Progenitor cell of endocrine pancreas (in vitro differentiated cells): ENCODE results near the gene RNPS1. TPM values are rescaled to one million over a fixed set of nuclear protein-coding genes. Genes with fewer than 3 reads are reported as not detected.

ENCODE experiments used
- DNase-seq: peaks from one replicate; pipeline ENCODE4 v3.0.0; 2021; ENCODE audit warnings: low spot score; ENCODE audit not compliant: unreplicated experiment
- H3K27ac Mint-ChIP-seq: 2 replicates; pipeline ENCODE4 v1.8.0; 2021; ENCODE audit warnings: mild to moderate bottlenecking, moderate library complexity, mixed read lengths
- H3K27me3 Mint-ChIP-seq: 2 replicates; pipeline ENCODE4 v1.8.0; 2021; ENCODE audit warnings: mixed read lengths
- H3K36me3 Mint-ChIP-seq: 2 replicates; pipeline ENCODE4 v1.8.0; 2022; ENCODE audit warnings: mixed read lengths; ENCODE audit not compliant: insufficient read depth
- H3K4me1 Mint-ChIP-seq: 2 replicates; pipeline ENCODE4 v1.8.0; 2021; ENCODE audit warnings: low read depth, mixed read lengths
- H3K4me3 Mint-ChIP-seq: 2 replicates; pipeline ENCODE4 v1.8.0; 2021; ENCODE audit warnings: low read depth, mild to moderate bottlenecking, moderate library complexity, mixed read lengths
- H3K9me3 Mint-ChIP-seq: 2 replicates; pipeline ENCODE4 v1.8.0; 2021; ENCODE audit warnings: low read depth, mixed read lengths
- CTCF ChIP-seq: fragments of 200-600 bp; sonication (generic); IDR thresholded peaks from one replicate; pipeline ENCODE4 v1.5.0; 2021; ENCODE audit warnings: antibody characterized with exemption, mild to moderate bottlenecking; ENCODE audit not compliant: unreplicated experiment
- long read RNA-seq: library from polyadenylated mRNA; unstranded; transcript quantifications from one replicate; pipeline ENCODE4 v2.0.0, GENCODE V29; 2020
- total RNA-seq: library from RNA; stranded (reverse); gene quantifications from 2 replicates; pipeline ENCODE4 v1.2.1, GENCODE V29; 2021

Gene RNPS1
- total RNA-seq: 231 and 237 TPM in 2 replicates
- long read RNA-seq, transcript RNPS1-217 (7 exons, 1,514 nt): minor isoform, 9 of 275 reads
- long read RNA-seq, transcript RNPS1-220 (7 exons, 2,037 nt): major isoform, 127 of 275 reads
- long read RNA-seq, transcript RNPS1-202 (8 exons, 2,241 nt): minor isoform, 113 of 275 reads
- long read RNA-seq, transcript RNPS1-226 (5 exons, 735 nt): minor isoform, 6 of 275 reads
- long read RNA-seq, partial matches to known transcripts: 9 of 275 reads
- long read RNA-seq, other reads (novel, unspliced or antisense): 8 of 275 reads

- TF ChIP-seq CTCF: no peak
- no peaks in the 10 kb centered on the region for H3K9me3 Mint-ChIP-seq
- peaks cover 1% of the 10 kb centered on the region for H3K36me3 Mint-ChIP-seq
- H3K4me3 Mint-ChIP-seq: peak within 1 kb of the TSS; percentile 92
- peak within 1 kb of the TSS; percentile 99 for H3K27ac Mint-ChIP-seq
- no peaks in the 10 kb centered on the region for H3K27me3 Mint-ChIP-seq
- DNase-seq: peak; percentile 91
- peaks cover 23% of the 10 kb centered on the region for H3K4me1 Mint-ChIP-seq
These were observed at the start of gene RNPS1 for GRCh38 chr16:2267913-2268666. RNPS1 (minus strand) TSS chr16:2268126; CDS start chr16:2264643, 3,483 bp downstream.

DNA sequence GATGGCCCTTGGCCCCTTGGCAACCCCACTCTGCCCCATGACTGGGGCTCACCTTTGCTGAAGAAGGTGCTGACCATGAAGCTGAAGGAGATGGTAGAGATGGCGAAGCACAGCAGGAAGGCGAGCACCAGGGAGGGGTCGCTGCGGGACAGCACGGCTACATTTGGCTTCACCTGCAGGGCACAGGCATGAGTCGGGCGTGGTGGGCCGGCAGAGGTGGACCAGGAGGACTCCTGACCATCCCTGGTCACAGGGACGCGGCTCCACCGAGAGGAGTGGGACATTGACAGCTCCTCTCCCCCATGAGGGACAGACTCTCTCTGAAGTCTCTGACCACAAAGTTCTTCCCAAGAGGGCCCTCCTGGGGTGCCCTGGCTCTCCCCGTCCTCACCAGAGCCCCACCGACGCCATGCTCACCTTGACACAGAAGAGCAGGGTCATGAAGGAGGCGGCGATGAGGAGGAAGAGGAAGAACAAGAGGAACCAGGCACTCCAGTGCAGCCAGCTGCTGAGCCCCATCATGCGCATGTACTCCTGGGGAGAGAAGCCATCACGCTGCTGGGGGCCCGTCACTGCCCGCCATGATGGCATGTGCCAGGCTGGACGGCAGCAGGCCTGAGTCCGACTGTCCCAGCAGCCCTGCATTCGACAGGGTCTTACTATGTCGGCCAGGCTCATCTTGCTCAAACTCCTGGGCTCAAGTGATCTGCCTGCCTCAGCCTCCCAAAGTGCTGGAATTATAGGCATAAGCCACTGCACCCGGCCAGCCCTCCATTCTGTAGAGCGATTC lies 49.5 kb upstream of the RNPS1 start:
- Mint-ChIP-seq H3K9me3 (no peaks in the 10 kb centered on the region), H3K27me3 (peaks cover 5% of the 10 kb centered on the region), H3K36me3 (no peaks in the 10 kb centered on the region), H3K4me1 (no peaks in the 10 kb centered on the region), H3K4me3 (no peak overlapping the region), H3K27ac (no peak overlapping the region)
- no peak for TF ChIP-seq CTCF
- no peak for DNase-seq

DNA sequence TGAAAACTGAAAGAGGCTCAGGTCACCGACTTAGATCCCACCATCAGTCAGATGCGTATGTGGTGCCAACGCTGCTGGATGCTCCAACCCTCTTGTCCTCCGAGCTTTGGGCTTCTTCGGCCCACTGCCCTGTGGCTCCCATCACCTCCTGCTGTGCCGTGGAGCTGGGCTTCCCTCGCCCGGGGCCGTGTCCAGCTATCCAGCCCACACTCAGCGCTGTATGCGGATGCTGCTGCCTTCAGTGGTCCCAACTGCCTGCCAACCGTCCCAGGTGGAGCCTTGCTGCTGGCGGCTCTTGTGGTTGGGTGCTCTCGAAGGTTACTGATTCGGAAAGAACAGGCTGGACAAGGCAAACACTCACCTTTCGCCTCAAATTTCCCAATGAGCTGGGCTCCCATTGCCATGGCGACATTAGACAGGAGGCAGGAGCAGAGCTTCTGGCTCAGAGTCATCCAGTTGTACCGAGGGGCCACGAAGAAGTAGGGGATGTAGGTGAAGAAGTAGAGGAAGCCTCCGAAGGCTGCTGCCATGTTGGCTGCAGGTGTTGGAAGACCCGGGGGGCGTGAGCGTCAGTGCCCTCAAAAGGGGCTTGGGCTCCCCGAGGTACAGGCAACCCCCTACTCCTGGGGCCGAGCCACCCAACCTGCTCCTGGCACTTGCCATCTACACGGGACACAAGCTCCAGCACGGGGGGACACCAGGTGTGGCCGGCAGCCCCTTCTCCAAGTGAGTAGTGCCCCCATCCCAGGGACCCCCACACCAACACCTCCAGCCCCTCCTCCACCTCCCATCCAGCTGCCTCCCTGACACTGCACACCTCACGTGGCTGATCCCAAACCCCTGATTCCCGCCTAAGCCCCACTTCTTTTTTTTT lies 40.4 kb upstream of the RNPS1 start:
- no peak for TF ChIP-seq CTCF
- Mint-ChIP-seq H3K36me3 (no peaks in the 10 kb centered on the region), H3K4me3 (no peak overlapping the region), H3K9me3 (no peaks in the 10 kb centered on the region), H3K27ac (no peak overlapping the region), H3K4me1 (no peaks in the 10 kb centered on the region), H3K27me3 (peaks cover 4% of the 10 kb centered on the region)
- no peak for DNase-seq

- Mint-ChIP-seq H3K4me1 (no peaks in the 10 kb centered on the region), H3K27me3 (no peaks in the 10 kb centered on the region), H3K4me3 (no peak overlapping the region), H3K27ac (no peak overlapping the region), H3K9me3 (no peaks in the 10 kb centered on the region), H3K36me3 (no peaks in the 10 kb centered on the region)
- DNase-seq: no peak
- no peak for TF ChIP-seq CTCF
These were observed 31.9 kb upstream of the RNPS1 start for GRCh38 chr16:2299915-2300192.
